H1 (cell line): ENCODE results near the gene RPL14. TPM values are rescaled to one million over a fixed set of nuclear protein-coding genes. Genes with fewer than 3 reads are reported as not detected.

Source experiments
- CTCF ChIA-PET: fragments of 300-600 bp; sonication (Branson Sonifier 250); formaldehyde crosslinking; loops from one replicate; lab custom pipeline; 2021; ENCODE audit not compliant: partially characterized antibody; lab: Charles Lee
- POLR2A ChIA-PET: fragments of 300-600 bp; sonication (Branson Sonifier 250); formaldehyde crosslinking; loops from one replicate; lab custom pipeline; 2021; ENCODE audit warnings: inconsistent platforms; ENCODE audit not compliant: partially characterized antibody; lab: Charles Lee
- DNase-seq, 2 experiments: peaks; one replicate each; pipeline versions ENCODE4 v3.0.0 to v3.0.0-alpha.2; 2010 to 2022; ENCODE audit warnings: low spot score in 2 of 2, low read depth in 1 of 2, mixed read lengths in 1 of 2
- FAIRE-seq: peaks from 2 replicates; lab custom pipeline; 2011; peaks lifted over from hg19 to GRCh38; lab: Jason Lieb, UNC
- H2AFZ ChIP-seq: 2 replicates; pipeline ENCODE4 v1.8.1; 2012; ENCODE audit warnings: low read length, inconsistent platforms
- H2AK5ac ChIP-seq: 2 replicates; pipeline ENCODE4 v1.6.1; 2013; ENCODE audit warnings: low read depth, low read length
- H2BK120ac ChIP-seq: replicated peaks from 2 replicates; pipeline ENCODE3; 2013; ENCODE audit warnings: low read depth, low read length, inconsistent platforms
- H2BK12ac ChIP-seq: 2 replicates; pipeline ENCODE4 v1.6.1; 2013; ENCODE audit warnings: low read depth, low read length
- H2BK15ac ChIP-seq: 2 replicates; pipeline ENCODE4 v1.6.1; 2013; ENCODE audit warnings: low read length
- H2BK20ac ChIP-seq: 2 replicates; pipeline ENCODE4 v1.6.1; 2013; ENCODE audit warnings: low read length
- H2BK5ac ChIP-seq: 2 replicates; pipeline ENCODE4 v1.6.1; 2013; ENCODE audit warnings: low read depth, low read length
- H3K14ac ChIP-seq: 2 replicates; pipeline ENCODE4 v1.6.1; 2013; ENCODE audit warnings: inconsistent platforms; ENCODE audit not compliant: insufficient read length
- H3K18ac ChIP-seq: 2 replicates; pipeline ENCODE4 v1.6.1; 2013; ENCODE audit warnings: low read length; ENCODE audit errors: extremely low read depth
- H3K23ac ChIP-seq: 2 replicates; pipeline ENCODE4 v1.6.1; 2013; ENCODE audit warnings: inconsistent platforms; ENCODE audit not compliant: insufficient read length
- H3K23me2 ChIP-seq: 2 replicates; pipeline ENCODE4 v1.6.1; 2013; ENCODE audit warnings: low read depth, low read length
- H3K27ac ChIP-seq: 2 replicates; pipeline ENCODE4 v1.6.1; 2011; ENCODE audit warnings: low read depth, low read length, inconsistent platforms
- H3K27me3 ChIP-seq, 4 experiments: replicated peaks in 1 of 4; 1 replicate in 1 of 4; 2 replicates in 3 of 4; pipeline versions ENCODE4 v1.6.1 to v1.8.1; 2011 to 2013; ENCODE audit warnings: low read length in 3 of 4, mild to moderate bottlenecking in 3 of 4, inconsistent platforms in 2 of 4, mixed read lengths in 2 of 4, moderate library complexity in 1 of 4; ENCODE audit not compliant: control insufficient read depth in 3 of 4, insufficient read depth in 3 of 4; ENCODE audit errors: extremely low read depth in 1 of 4
- H3K36me3 ChIP-seq, 4 experiments: 2 replicates each; pipeline versions ENCODE4 v1.6.1 to v1.8.1; 2011 to 2013; ENCODE audit warnings: mild to moderate bottlenecking in 4 of 4, low read length in 3 of 4, moderate library complexity in 2 of 4, control low read depth in 1 of 4, inconsistent platforms in 1 of 4; ENCODE audit not compliant: insufficient read depth in 4 of 4, control insufficient read depth in 2 of 4
- H3K4ac ChIP-seq: replicated peaks from 2 replicates; pipeline ENCODE3; 2013; ENCODE audit warnings: low read length, low read depth, mixed read lengths, inconsistent platforms; ENCODE audit not compliant: insufficient read length
- H3K4me1 ChIP-seq, 4 experiments: replicated peaks in 1 of 4; 1 replicate in 1 of 4; 2 replicates in 3 of 4; pipeline versions ENCODE4 v1.6.1 to v1.8.1; 2011 to 2013; ENCODE audit warnings: low read length in 3 of 4, inconsistent platforms in 2 of 4, mixed read lengths in 1 of 4; ENCODE audit not compliant: insufficient read depth in 4 of 4, control insufficient read depth in 3 of 4
- H3K4me2 ChIP-seq, 2 experiments: 2 replicates each; pipeline versions ENCODE4 v1.6.1 to v1.8.1; 2011 to 2013; ENCODE audit warnings: low read depth in 2 of 2, low read length in 2 of 2, control low read depth in 1 of 2, inconsistent platforms in 1 of 2, mild to moderate bottlenecking in 1 of 2; ENCODE audit not compliant: insufficient read depth in 1 of 2
- H3K4me3 ChIP-seq, 4 experiments: fragments of 200-600, 300-600 bp in 1 of 4; sonication (generic), shearing (Covaris generic), sonication (Bioruptor Twin) in 1 of 4; 2 replicates each; pipeline versions ENCODE4 v1.5.1 to v1.8.1; 2011 to 2016; ENCODE audit warnings: low read length in 4 of 4, low read depth in 3 of 4, control low read depth in 2 of 4, inconsistent platforms in 2 of 4, mild to moderate bottlenecking in 2 of 4, mixed read lengths in 1 of 4, moderate library complexity in 1 of 4; ENCODE audit not compliant: insufficient read depth in 2 of 4; ENCODE audit errors: extremely low read depth in 1 of 4
- H3K56ac ChIP-seq: replicated peaks from 2 replicates; pipeline ENCODE3; 2013; ENCODE audit warnings: low read depth, mild to moderate bottlenecking, mixed read lengths, low read length, inconsistent platforms; ENCODE audit not compliant: insufficient read length
- H3K79me1 ChIP-seq: 2 replicates; pipeline ENCODE4 v1.6.1; 2013; ENCODE audit warnings: low read depth, low read length, control low read depth
- H3K79me2 ChIP-seq, 2 experiments: 2 replicates each; pipeline versions ENCODE4 v1.6.1 to v1.8.1; 2012 to 2013; ENCODE audit warnings: low read length in 2 of 2, mild to moderate bottlenecking in 2 of 2, inconsistent platforms in 1 of 2; ENCODE audit not compliant: insufficient read depth in 2 of 2, control insufficient read depth in 1 of 2
- H3K9ac ChIP-seq, 4 experiments: replicated peaks in 1 of 4; 1 replicate in 1 of 4; 2 replicates in 3 of 4; pipeline versions ENCODE4 v1.6.1 to v1.8.1; 2011 to 2013; ENCODE audit warnings: low read depth in 3 of 4, low read length in 3 of 4, control low read depth in 2 of 4, mild to moderate bottlenecking in 2 of 4, moderate library complexity in 2 of 4, inconsistent platforms in 1 of 4; ENCODE audit errors: extremely low read depth in 1 of 4
- H3K9me3 ChIP-seq, 2 experiments: 2 replicates each; pipeline versions ENCODE4 v1.6.1 to v1.8.1; 2012 to 2013; ENCODE audit warnings: mild to moderate bottlenecking in 2 of 2, moderate library complexity in 2 of 2, control low read depth in 1 of 2, inconsistent platforms in 1 of 2, low read depth in 1 of 2, low read length in 1 of 2, mixed read lengths in 1 of 2; ENCODE audit not compliant: insufficient read depth in 2 of 2
- H4K20me1 ChIP-seq, 2 experiments: replicated peaks in 1 of 2; 2 replicates each; pipeline versions ENCODE3 to v1.8.1; 2011 to 2013; ENCODE audit warnings: inconsistent platforms in 2 of 2, low read length in 2 of 2, mild to moderate bottlenecking in 1 of 2; ENCODE audit not compliant: insufficient read depth in 2 of 2, control insufficient read depth in 1 of 2
- H4K5ac ChIP-seq: 2 replicates; pipeline ENCODE4 v1.6.1; 2013; ENCODE audit warnings: low read length, low read depth, mixed read lengths, inconsistent platforms; ENCODE audit not compliant: insufficient read length
- H4K8ac ChIP-seq: 2 replicates; pipeline ENCODE4 v1.8.0; 2013; ENCODE audit warnings: mild to moderate bottlenecking, moderate library complexity, low read length, inconsistent platforms; ENCODE audit not compliant: insufficient read depth; ENCODE audit errors: extremely low read depth
- H4K91ac ChIP-seq: replicated peaks from 2 replicates; pipeline ENCODE3; 2013; ENCODE audit warnings: low read length, mixed read lengths, inconsistent platforms; ENCODE audit not compliant: insufficient read length
- CBX5 ChIP-seq: fragments of 300-800, 300-1000 bp; sonication (generic); IDR thresholded peaks from 2 replicates; pipeline ENCODE4 v1.7.1; 2016; ENCODE audit warnings: antibody characterized with exemption, low read length, low read depth
- WGBS, 2 experiments: shearing (Covaris generic) in 1 of 2; methylation state at CpG; one replicate each; pipeline versions ENCODE4 v1.1.6 to v1.1.7; 2013 to 2015; ENCODE audit warnings: low lambda C conversion rate in 2 of 2, mixed read lengths in 2 of 2, inconsistent platforms in 1 of 2, low coverage in 1 of 2, missing lambda C conversion rate in 1 of 2; ENCODE audit not compliant: insufficient replicate concordance in 2 of 2, insufficient coverage in 1 of 2, insufficient read length in 1 of 2; ENCODE audit errors: extremely low coverage in 1 of 2, missing lambda C conversion rate in 1 of 2; 5-methylcytosine and 5-hydroxymethylcytosine counted together
- polyA plus RNA-seq, 7 experiments: library from polyadenylated mRNA; depleted of rRNA in 3 of 7; stranded (reverse) in 5 of 7; unstranded in 2 of 7; fragments of >200 nt in 5 of 7; fragments of 200-250 nt in 2 of 7; gene quantifications; 1 replicate in 5 of 7; 2 replicates in 1 of 7; 4 replicates in 1 of 7; pipeline versions ENCODE4 v1.2.1 to v1.2.3, GENCODE V29; 2011 to 2013; ENCODE audit warnings: missing spikeins in 2 of 7, mixed read lengths in 2 of 7
- total RNA-seq: library from RNA; stranded (reverse); fragmentation: NEBNext Ultra II Directional; extraction: Animal tissue kit (Norgen Biotek cat#: 25700); gene quantifications from 2 replicates; pipeline ENCODE4 v1.2.1, GENCODE V29; 2021

Gene RPL14
- total and polyA plus RNA-seq, 2 of the 8 experiments (the other 6 are each of a cell fraction or from before 2014, with no cell fraction given), result 1,192 to 2,341 TPM

DNA sequence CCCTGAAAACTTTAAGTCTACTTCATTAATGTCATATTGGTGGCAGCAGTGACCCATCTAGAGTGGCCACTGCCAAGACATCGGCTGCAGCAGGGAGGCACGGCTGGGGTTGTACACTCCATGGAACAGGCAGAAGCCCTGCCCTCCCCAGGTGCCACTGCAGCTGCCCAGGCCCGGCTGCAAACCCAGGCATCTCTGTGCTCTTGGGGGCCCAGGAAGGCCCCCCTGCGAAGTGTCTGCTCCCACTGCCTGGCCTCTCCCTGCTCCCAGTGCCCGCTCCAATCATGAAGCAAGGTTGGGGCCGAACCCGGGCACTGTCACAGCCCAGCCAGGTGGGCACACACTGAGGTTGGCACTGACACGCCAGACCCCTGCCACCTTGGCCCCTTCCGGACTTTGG lies 12.1 kb upstream of the RPL14 start:
- no peak overlapping the region for H3K27ac ChIP-seq
- H3K9me3 ChIP-seq, result no peaks in the 10 kb centered on the region
- H2AFZ ChIP-seq, result no peak overlapping the region
- no peaks in the 10 kb centered on the region for H3K79me2 ChIP-seq
- H4K20me1 ChIP-seq, result no peaks in the 10 kb centered on the region
- no peak overlapping the region for H4K8ac ChIP-seq
- no peak overlapping the region for H3K14ac ChIP-seq
- H3K36me3 ChIP-seq, result no peaks in the 10 kb centered on the region
- no peaks in the 10 kb centered on the region for H3K27me3 ChIP-seq
- no peak overlapping the region for H3K56ac ChIP-seq
- no peak overlapping the region for H2BK5ac ChIP-seq
- no peaks in the 10 kb centered on the region for H3K23me2 ChIP-seq
- H3K4ac ChIP-seq, result no peak overlapping the region
- no peak overlapping the region for H3K9ac ChIP-seq
- no peak overlapping the region for H2BK12ac ChIP-seq
- TF ChIP-seq CBX5, result no peak
- no peak overlapping the region for H2BK120ac ChIP-seq
- H3K4me2 ChIP-seq, result no peak overlapping the region
- 94% methylated on average over 9 of the region's 9 CpGs; no CpG with 5 or more reads in 1 of the 2 experiments for WGBS, 2 experiments
- no peak overlapping the region for H2BK15ac ChIP-seq
- H3K23ac ChIP-seq, result no peak overlapping the region
- FAIRE-seq (no peak), DNase-seq (no peak)
- H2AK5ac ChIP-seq, result no peak overlapping the region
- no peak overlapping the region for H4K5ac ChIP-seq
- no peaks in the 10 kb centered on the region for H3K4me1 ChIP-seq
- no peak overlapping the region for H4K91ac ChIP-seq
- H2BK20ac ChIP-seq, result no peak overlapping the region
- H3K79me1 ChIP-seq, result no peaks in the 10 kb centered on the region
- ChIA-PET POLR2A (no interaction called here), CTCF (no interaction called here)
- no peak overlapping the region for H3K4me3 ChIP-seq
- H3K18ac ChIP-seq, result no peak overlapping the region
